NCI-H1436 treated with DMSO at 0.1 percent for 48 hours (cell line): ENCODE results near the gene CENPO.
A peak's percentile ranks its signal among the peaks of the same experiment; 100 is the strongest.

ENCODE experiments used
- DNase-seq: peaks from one replicate; lab custom pipeline; 2025; lab: John Stamatoyannopoulos, UW

Gene CENPO, protein sequence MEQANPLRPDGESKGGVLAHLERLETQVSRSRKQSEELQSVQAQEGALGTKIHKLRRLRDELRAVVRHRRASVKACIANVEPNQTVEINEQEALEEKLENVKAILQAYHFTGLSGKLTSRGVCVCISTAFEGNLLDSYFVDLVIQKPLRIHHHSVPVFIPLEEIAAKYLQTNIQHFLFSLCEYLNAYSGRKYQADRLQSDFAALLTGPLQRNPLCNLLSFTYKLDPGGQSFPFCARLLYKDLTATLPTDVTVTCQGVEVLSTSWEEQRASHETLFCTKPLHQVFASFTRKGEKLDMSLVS

DNA sequence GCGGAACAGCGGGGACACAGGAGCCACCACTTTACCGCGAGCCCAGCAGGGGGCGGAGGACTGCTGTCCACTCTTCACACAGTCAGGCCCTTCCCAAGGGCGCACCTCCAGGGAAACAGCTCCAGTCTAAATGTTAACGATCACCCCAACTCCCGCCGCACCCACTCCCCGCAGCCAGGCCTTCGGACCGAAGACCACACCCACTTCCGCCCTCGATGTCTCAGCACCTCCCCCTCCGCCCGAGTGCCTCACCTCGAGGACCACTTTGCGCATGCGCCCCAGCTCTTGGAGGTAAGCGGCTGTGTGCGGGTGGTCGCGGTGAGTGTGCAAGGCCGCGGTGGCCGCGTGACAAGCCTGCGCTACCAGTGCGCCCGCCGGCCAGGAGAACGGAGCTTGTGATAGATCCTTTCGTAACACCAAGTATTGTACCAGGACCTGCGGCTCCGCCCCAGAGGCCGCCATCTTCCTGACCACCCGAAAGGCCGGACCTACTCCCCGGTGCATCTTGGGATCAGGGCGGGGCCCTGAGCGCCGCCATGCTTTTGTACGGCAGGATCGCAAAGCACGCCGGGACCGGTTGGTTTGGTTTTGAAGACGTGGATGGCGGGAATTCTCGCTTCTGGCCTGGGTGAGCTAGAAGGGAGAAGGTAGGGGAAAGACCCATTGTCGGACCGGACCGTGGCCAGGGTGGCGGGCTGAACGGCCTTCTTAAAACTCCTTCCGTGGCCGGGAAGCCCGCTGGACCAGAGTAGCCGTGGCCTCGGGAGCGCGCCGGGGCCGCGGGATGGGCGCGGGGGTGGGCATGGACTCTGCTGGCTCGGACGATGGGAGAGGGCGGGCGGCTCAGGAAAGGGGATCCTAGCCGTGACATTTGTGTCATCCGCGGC is at the start of gene CENPO, which contains the start of gene PTRHD1:
CENPO (plus strand) TSS at position 552 of the 887 bp plus-strand sequence. CDS start 495 bp downstream, outside the sequence.
PTRHD1 (minus strand) TSS at position 518 of the 887 bp plus-strand sequence; CDS start at position 504, 14 bp downstream.
- DNase-seq, result peak; percentile 85

GRCh38 chr2:24743924-24744323 is 49.3 kb upstream of the CENPO start:
- no peak for DNase-seq

GRCh38 chr2:24744356-24744755 is 48.9 kb upstream of the CENPO start:
- no peak for DNase-seq

DNA sequence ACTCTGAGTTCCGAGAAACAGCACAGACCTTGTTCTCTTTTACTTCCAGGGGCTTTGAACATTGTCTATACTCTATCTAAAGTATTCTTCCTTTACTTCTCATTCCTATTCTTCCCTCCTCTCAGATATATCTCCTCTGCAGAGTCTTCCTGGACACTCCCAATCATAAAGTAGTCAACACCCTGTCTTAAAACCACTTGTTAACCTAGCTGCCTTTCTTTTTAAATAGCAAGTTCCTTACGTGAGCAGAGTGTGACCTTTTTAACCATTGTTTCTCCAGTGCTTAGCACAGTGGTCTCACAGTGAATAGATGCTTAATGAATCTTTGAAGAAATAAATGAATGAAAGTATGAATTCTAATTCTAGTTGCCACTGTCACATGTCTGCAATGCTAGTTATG is 47.4 kb upstream of the CENPO start:
- no peak for DNase-seq

DNA sequence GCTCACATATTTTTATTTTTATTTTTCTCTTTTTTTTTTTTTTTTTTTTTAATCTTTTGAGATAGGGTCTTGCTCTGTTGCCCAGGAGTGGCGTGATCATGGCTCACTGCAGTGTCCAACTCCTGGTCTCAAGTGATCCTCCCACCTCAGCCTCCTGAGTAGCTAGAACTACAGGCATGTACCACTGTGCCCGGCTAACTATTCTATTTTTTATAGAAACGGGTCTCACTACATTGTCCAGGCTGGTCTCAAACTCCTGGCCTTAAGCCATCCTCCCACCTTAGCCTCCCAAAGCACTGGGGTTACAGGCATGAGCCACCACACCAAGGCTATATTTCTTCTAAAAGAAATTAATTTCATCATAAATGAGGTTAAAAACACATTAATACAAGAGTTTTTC is 45.9 kb upstream of the CENPO start:
- DNase-seq, result no peak

GRCh38 chr2:24749069-24749691 is 44.0 kb upstream of the CENPO start:
- DNase-seq, result no peak

GRCh38 chr2:24754985-24755705 is 38.1 kb upstream of the CENPO start:
- DNase-seq, result no peak

GRCh38 chr2:24756789-24757188 is 36.4 kb upstream of the CENPO start:
- DNase-seq, result no peak

DNA sequence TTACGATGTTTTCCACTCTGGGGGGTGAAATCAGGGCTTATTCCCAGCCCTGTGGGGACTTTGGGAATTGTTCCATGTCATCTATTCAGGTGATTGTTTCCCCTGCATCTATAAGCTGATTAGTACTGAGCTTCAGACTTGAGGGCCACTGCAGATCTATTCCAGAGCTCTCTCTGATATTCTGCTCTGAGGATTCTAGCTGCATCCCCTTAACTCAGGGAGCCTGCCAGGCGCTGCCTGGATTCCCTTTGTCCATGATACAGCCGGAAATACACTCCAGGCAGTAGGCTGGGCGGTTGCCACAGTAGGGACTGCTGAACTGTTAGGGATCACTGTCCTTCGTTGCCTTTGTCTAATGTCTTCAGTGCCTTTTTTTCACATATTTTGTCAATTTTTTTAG is 31.4 kb upstream of the CENPO start:
- no peak for DNase-seq

DNA sequence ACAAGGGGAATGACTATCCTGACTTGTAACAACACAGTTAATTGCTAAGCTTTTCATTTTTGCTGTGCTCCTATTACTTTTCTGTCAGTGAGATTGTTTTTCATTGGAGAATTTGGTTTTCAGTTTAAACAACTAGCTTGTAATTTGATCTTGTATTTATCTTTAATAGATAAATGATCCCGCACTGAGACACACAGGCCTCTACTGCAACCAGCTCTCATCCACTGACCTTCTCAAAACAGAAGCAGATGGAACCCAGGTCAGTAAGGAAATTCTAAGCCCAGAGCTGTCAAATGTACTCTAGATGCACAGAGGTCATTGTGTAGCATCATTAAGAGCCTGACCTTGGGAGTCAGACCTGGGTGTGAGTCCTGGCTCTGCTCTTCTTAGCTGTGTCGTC is 30.7 kb upstream of the CENPO start:
- no peak for DNase-seq

GRCh38 chr2:24763843-24764242 is 29.4 kb upstream of the CENPO start:
- DNase-seq, result no peak

GRCh38 chr2:24766609-24767008 is 26.6 kb upstream of the CENPO start:
- DNase-seq, result no peak

- DNase-seq, result no peak
Observed at GRCh38 chr2:24768013-24768412, 25.2 kb upstream of the CENPO start.

- no peak for DNase-seq
Observed at GRCh38 chr2:24768601-24769000, 24.6 kb upstream of the CENPO start.

DNA sequence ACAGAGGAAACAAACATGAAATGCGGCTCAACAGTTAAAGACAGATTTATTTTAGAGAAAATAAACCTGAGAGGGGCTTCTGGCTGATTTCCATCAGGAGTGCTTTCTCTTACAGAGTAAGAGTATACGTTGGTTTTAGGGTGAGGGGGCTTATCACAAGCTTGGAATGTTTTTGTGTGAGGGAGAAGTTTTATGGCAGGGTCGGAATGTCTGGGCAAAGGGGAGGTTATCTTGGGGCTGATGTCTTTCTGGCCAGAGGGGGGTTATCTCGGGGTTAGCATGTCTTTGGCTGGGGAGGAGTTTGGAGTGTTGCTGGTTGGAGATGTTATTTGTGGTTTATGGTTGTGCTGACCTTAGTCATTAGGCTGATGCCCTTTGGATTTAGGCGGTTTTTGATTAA is 22.2 kb upstream of the CENPO start:
- DNase-seq, result no peak

DNA sequence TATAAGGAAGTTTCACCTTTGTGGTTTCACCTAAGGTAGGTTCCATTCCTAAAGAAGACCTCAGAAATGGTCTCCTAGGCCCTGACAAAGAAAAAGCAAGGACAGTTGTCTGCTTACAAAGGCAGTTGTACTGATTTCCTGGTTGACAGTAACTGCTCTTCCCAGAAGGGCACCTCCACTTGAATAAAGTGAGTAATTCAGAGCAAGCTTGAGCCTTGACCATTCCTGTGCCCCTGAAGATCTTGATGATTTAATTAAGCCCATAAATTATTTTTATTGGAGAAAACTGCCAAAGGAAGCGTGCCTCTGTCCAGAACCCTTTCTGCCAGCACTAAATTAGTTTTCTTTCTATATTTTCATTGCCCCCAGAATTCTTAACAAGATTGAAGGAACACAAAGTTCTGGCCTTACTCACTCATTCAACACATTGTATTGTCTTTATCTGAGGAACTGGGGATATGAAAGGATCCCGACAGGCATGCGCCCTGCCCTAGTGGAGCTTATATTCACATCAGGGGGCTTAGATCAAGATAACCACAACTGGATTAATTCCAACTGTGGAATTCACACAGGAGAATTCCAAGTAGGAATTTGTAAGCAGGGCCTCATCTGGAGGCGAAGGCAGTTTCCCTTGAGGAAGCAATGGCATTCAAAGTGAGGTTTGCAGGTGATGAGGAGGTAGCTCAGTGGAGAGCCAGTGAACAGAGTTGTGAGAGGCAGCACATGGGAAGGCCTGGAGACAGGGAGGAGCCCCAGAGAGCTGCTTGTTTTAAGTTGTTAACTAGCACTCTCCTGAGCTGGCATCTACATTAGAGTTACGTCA is 21.2 kb upstream of the CENPO start:
- no peak for DNase-seq

DNA sequence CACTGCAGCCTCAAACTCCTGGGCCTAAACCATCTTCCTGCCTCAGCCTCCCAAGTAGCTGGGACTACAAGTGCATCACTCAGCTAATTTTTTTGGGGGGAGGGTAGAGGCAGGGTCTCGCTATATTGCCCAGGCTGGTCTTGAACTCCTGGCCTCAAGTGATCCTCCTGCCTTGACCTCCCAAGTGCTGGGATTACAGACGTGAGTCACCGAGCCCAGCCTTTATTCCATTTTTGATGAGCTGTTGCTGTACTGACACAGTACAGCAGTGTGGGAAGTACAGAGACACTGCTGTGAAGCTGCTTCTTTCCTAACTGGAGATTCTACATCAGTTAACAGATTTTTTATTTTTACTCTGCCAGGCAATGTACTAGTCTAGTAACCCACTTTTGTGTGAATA is 18.9 kb upstream of the CENPO start:
- no peak for DNase-seq

GRCh38 chr2:24779116-24779515 is 14.1 kb upstream of the CENPO start:
- DNase-seq, result no peak

GRCh38 chr2:24783641-24784040 is 9.6 kb upstream of the CENPO start:
- DNase-seq, result no peak

- DNase-seq, result peak; percentile 73
Observed at GRCh38 chr2:24785671-24786321, 7.4 kb upstream of the CENPO start.

- no peak for DNase-seq
Observed at GRCh38 chr2:24787532-24787931, 5.7 kb upstream of the CENPO start.
